OCI-M2 (cell line): ENCODE data around the gene TBC1D3B.
"Not testable (repeated sequence)": the region's sequence is repeated elsewhere in the genome, so short reads cannot be mapped to it uniquely, and the experiment has no call there.

ENCODE experiments used
- DNase-seq: peaks from one replicate; lab custom pipeline; 2025; ENCODE audit not compliant: unreplicated experiment; lab: John Stamatoyannopoulos, UW

TBC1D3B gene

DNA sequence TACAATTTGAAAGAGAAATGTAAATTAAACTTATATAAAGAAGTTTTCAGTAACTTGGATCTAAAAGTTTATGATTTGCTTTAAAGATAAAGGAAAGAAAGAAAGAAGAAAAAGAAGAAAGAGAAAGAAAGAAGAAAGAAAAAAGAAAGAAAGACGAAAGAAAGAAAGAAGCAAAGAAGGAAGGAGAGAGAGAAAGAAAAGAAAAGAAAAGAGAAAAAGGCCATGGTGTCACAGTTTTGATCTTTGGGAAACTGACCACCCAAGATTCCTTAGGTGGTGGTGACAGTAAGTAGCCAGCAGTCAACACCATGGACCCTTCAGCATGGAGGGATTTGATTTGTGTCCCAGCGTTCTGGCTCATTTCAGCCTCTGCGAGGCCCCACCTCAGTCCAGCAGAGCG lies 24.7 kb upstream of the TBC1D3B start:
- DNase-seq, result not testable (repeated sequence)

DNA sequence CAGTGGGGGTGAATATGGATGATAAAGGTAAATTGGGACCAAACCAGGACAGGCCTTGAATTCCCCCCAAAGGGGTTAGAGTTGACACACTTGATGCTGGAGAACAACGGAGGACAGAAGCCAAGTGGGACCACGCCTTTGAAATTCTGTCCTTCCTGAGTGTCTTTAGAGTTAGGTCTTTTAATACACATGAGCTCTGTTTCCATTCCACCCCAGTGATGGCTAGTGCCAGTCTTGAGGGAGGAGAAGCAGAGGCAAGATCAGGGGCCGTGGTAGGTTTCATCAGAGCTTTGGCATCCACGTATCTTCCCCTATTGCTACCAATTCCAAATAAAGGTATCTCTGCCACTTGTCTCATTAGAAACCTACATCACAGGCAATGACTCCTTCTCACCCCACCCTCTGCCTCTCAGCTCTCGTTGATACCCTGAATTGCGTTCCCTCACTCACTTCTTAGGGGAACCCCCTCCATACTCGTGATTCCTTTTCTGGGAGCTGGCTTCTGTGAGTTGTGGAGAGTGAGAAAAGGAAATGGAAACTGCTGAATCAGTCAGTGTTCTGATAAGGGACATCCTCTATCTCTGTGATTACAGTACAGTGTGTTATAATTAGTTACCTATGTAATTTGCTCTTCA lies 22.5 kb upstream of the TBC1D3B start:
- DNase-seq, result no peak

DNA sequence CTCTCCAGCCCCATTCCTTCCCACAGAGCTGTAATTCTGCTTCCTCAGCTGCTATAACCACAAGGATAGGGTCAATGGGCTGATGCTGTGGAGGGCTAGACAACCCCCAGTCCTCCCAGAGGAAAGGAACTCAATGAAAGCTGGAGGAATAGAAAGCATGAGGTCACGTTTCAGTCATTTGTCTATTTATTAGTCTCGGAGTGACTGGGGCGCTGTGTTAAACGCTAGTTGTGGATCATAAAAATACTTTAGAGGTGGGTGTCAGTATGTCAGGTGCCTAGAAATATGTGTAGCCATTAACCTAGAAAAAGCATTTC lies 20.9 kb upstream of the TBC1D3B start:
- no peak for DNase-seq

DNA sequence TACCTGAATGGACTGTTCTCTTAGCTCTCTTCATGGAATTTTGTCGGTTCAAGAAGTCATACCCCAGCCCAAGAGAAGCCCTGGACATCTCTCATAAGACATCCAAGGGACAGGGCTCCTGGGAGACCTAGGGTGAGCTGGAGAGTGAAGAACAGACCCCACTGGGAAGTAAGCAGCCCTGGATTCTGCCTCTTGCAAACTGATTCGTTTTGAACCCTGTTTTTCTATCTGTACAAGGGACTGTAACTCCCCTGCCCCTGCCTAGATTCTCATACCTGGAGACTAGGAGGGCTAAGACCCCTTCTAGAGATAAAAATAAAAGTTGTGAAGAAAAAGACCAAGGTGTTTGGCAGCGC lies 19.7 kb upstream of the TBC1D3B start:
- DNase-seq, result no peak

DNA sequence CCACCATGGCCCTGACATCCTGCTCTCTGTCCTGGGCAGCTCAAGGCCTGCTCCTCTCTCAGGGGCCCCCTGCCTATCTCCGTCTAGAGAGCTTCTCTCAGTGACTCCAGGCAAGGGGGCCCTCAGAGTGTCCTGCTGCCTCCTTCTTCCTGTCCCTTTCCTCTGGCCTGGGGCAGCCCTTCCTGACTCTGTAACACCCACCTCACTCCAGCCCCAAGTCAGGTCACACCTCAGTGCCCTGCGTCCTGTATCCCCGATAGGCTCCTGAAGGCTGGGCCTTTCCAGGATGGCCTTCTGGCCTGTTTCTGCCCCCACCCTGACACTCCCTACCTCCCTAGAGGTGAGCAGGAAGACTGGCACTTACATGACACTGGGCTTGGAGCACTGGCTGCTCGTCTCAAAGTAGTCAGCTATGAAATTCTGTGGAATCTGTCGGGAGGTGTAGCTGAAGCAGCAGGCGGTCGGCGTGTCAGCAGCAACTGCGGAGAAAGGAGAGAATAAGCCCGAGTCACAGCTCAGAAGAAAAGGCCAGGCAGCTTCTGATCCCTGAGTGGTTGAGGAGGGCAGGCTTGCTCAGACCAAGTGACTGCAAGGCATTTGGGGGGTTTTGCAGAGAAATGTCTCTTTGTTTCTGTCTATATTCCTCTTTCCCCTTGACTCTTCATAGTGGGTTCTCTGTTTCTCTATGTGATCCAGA lies 19.1 kb upstream of the TBC1D3B start:
- no peak for DNase-seq

GRCh38 chr17:36194832-36195433 lies 18.5 kb upstream of the TBC1D3B start:
- not testable (repeated sequence) for DNase-seq

- not testable (repeated sequence) for DNase-seq
Measured at GRCh38 chr17:36194147-36194831, 17.9 kb upstream of the TBC1D3B start.

- no peak for DNase-seq
Measured at GRCh38 chr17:36193216-36193775, 16.9 kb upstream of the TBC1D3B start.

DNA sequence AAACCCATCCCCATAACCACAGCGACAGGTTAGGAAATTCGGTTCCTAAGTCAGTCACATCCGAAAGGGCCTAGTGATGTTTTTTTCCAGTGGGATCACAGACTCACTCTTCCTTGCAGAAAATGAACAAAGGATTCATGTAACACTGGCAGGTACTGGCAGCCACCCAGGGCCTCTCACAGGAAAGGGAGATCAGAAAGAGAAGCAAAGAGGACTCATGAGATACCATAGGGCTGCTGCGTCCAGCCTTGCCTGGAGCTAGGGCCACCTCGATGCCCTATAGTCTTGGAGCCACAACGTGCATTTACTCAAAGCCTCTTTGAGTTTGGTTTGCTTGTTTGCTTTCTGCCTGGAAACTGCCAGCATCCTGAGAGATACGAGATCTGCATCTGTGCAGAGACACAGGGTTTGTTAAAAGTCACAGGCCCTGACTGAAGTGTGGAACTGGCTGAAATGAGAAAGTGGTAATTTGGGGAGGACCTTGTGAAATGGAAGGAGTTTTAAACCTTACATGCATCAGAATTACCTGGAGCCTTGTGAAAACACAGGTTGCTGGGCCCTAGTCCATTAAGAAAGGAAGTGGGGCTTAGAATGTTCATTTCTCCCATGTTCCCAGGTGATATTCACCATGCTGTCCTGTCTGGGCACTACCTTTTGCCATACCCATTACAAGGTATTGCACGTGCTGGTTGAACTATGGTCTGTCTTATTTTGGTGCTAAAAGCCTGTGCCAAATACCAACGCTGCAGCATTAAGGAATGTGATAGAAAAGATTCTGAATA lies 14.3 kb upstream of the TBC1D3B start:
- DNase-seq, result not testable (repeated sequence)

GRCh38 chr17:36189993-36190392 lies 13.6 kb upstream of the TBC1D3B start:
- not testable (repeated sequence) for DNase-seq

DNA sequence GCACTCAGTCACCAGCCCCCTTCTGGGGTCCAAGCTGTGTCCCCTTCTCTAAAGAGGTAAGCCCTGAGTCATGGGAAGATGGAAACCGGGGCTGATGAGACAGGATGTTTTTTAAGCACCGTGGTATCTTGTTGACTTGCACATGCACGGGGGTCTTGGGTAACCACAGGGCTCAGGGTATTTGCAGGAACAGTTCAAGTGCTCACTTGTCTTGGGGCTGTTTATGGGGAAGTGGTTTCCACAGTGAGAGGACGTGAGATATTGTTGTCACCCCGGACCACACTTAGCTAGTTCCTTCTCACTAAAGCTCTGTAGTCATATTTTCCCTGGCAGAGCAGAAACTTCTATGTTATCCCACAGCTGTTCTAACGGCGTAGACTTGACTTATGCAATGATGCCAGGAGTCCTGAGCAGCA lies 12.5 kb upstream of the TBC1D3B start:
- DNase-seq, result no peak

GRCh38 chr17:36187943-36188665 lies 11.7 kb upstream of the TBC1D3B start:
- not testable (repeated sequence) for DNase-seq

DNA sequence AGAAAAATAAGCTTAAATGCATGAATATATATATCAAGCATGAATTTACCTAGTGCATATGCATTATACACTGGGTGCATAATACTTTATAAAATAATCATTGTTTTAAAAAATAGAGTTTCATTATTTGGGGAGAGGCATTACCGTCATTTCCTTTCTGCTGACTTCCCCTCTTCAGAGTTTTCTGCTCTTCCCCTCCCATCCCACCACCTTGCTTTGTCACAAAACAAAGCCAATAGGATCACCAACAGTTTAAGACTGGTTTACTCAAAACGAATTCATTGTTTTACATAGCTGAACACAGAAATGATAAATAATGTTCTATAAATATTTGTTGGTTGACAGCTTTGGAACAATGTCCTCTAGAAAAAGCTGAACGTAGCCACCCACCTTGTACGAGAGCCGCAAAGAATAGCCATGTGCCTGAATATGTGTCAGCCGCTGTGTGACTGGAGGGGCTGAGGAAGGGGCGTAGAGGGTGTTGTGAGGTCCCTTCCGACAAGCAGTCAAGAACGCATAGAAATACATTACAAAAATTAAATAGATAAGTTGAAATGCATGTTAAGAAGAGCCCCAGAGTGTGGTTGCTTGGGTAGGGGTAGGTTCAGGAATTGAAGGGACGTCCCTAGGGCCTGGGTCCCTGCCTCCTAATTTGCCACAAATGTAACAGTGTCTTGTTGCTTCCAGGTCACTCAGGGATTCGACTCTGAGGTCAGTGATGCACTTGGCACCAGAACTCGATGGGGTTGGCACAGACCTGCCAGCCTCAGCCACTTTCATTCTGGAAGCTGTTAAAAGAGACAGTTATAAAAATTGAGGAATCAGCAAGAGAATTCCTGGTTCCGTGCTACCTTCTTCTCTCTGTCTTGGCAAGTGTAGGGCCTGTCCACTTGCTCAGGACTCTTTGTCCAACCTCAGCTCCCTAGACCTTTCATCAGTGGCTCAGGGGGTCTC lies 10.7 kb upstream of the TBC1D3B start:
- DNase-seq, result not testable (repeated sequence)

DNA sequence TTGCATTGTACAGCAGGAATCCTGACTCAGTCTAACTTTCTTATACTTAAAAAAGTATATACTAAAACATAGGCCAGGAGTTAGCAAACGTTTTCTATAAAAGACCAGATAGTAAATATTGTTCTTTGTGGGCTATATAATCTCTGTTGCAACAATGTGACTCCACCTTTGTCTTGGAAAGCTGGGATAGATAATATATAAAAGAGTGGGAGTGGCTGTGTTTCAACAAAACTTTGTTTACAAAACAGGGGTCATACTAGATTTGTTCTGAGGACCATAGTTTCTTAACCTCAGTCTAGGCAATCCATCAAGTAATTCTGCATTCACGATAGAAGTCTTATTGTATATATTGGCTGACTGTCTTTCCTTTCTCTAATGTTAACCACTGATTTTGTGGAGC lies 9.0 kb upstream of the TBC1D3B start:
- no peak for DNase-seq

GRCh38 chr17:36184023-36184765 lies 7.8 kb upstream of the TBC1D3B start:
- no peak for DNase-seq

DNA sequence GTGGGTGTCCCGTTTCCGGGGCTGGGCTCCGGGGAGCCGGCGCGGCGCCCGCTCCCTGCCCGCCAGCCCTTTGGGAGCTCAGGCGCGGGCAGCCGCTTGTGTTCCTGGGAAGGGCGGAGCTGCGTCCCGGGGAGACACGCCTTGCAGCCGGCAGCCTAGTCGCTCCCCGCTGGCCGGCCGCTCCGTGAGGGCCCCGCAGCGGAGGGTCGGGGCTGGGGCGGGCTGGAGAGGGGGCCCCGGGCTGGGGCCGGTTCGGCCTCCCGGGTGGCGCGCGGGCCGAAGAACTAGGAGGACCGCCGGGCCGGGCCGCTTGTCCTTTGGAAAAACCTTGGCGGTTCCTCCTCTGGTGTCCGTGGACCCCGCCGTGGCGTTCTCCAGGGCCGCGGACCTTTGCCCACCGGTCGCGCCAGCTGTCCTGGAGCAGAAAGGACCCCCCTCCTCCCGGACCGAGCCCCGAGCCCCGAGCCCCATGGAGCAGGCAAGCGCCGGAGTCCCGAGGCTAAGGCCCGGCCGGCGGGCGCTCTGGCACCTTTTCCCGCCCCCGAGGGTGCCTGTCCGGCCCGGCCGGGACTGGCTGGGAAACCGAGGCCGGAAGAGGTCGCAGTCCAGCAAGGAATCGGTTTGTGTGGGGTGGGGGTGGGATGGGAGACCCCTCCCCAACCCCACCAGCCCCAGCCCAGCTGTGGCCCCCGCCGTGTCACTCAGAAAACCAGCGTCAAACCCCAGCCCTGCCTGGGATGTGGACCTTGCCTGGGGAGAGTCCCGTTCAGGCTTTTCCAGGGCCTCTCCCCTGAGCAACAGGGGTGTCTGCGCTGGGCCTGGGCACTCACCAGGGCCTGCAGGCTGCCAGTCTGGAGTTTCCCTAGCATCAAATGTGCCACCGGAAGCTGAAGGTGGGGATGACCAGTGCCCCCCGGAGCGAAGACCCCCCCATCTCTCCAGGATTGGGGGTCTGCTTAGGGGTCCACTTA lies 6.8 kb upstream of the TBC1D3B start:
- no peak for DNase-seq
